Pulmonary artery endothelial cell (primary cell): ENCODE results near the gene CAPN5. TPM values are rescaled to one million over a fixed set of nuclear protein-coding genes. Genes with fewer than 3 reads are reported as not detected.
"Not testable (repeated sequence)": the region's sequence is repeated elsewhere in the genome, so short reads cannot be mapped to it uniquely, and the experiment has no call there.

Experiments
- DNase-seq: peaks from one replicate; pipeline ENCODE4 v3.0.0-alpha.2; 2011; ENCODE audit warnings: low read depth, low spot score
- total RNA-seq: library from RNA; depleted of rRNA; stranded (reverse); fragments of >200 nt; gene quantifications from 2 replicates; pipeline ENCODE4 v1.2.3, GENCODE V29; 2014

The CAPN5 gene
- total RNA-seq, 1 donor from 2014 or later: 9.5 TPM

- DNase-seq: no peak
These were observed 29.1 kb downstream of the CAPN5 start for GRCh38 chr11:77095551-77096490.

DNA sequence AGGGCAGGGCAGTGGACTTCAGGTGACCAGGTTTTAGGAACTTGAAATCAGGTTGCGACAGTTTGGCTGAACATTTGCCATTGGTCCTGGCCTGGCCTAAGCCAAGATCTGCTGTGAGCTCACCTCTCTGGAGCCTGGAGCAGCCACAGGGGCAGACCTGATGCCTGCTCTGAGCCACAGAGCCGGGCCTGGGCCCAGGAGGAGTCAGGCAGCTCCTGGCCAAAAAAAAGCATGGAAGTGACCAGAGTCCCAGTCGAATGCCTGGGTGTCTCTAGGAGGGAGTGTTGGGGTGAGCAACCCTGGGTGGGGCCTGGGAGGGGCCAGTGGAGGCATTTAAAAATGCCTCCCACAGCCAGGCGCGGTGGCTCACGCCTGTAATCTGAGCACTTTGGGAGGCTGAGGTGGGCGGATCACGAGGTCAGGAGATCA, 29.8 kb downstream of the CAPN5 start:
- DNase-seq: no peak

DNA sequence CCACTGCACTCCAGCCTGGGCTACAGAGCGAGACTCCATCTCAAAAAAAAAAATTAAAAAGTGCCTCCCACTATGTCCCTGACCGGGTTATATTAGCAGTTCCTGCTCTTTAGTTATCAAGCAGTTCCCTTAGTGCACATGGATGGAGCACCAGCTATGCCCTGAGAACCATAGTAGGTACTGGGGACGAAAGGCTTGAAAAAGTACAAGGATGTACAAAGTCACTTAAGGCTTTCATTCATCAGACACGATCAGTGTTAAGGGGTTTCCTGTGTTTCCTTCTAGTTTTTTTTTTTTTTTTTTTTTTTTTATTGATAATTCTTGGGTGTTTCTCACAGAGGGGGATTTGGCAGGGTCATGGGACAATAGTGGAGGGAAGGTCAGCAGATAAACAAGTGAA, 30.4 kb downstream of the CAPN5 start:
- DNase-seq: not testable (repeated sequence)

DNA sequence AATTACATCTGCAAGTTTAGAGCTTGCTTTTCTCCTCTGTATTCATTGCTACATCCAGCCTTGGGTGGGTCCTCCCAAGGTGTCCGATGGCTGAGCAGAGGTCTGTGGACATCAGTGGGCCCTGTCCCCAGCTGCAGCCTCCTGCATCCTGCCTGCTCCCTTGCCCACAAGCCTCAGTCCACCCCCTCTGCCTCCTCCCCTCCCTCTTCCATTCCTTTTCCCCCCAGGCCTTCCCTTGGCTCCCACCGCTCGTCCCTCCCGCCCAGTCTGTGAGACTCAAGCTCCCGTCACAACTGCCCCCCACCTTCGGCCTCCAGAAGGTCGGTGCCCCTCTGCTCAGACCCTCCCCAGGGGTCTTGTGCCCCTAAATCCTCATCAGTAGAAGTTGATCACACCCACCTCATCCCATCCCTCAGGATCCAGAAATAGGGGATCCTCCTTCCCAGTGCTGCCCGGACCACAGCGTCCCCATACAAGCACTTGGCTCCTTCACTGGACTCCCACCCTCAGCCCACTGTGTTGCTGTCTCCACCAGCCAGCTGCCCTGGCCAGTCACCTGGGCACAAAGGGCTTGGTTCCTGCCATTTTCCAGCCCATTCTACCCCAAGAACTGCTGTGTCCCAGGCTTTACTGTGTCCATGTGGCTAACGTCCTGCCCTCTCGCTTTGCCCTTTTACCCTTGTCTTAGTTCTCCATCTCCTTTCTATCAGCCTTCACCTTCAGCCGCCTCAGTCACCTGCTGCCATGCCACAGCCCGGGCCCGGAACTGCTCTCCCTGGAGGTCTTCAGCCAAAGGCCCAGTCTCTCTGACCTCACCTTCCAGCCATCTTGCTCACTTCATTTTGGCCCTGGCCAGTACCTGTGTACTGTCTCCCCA, 33.6 kb downstream of the CAPN5 start:
- DNase-seq: no peak

DNA sequence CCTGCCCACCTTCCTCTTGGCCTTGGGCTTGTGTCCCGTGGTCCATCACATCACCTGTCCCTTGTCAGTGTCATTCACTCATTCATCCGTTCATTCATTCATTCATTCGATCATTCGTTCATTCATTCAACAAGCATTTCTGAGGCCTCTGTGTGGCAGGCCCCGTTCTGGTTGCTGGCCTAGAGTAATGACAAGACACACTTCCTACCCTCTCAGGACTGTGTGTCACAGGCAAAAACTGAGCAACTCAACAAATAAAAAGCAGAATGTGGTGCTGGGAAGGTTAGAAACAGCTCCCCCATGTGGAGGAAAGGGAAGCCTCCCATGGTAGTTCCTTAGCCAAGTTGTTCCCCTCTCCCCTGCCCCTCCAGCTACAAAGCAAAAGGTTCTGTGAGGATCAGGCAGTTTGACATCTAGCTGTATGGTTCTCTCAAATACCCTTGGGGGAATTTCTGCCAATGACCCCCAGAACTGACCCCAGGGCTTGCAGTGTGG, 34.3 kb downstream of the CAPN5 start:
- DNase-seq: no peak

GRCh38 chr11:77102246-77103210, 35.8 kb downstream of the CAPN5 start, which contains the start of gene OMP:
OMP (plus strand) TSS chr11:77102840; CDS start chr11:77102840, 0 bp downstream.
- DNase-seq: no peak

- DNase-seq: no peak
These were observed 36.5 kb downstream of the CAPN5 start for GRCh38 chr11:77103319-77103718.

DNA sequence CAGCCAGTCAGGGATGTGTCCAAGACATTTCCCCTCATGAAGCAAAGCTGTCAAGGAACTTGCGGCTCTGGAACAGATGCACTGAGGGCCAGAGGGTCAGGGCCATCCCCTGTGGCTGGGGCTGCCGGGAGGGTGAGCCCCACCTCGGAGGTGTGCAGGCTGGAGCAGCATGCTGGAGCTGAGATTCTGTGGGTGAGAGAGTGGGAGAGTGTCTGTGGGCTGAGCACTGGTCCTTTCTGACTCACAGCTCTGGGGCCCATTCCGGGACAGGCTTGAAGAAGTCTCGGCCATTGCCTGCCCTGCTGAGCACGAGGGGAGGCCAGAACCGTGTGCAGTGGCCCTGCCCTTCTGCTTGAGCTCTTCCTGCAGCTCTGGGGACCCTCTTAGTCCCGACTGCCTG, 38.0 kb downstream of the CAPN5 start:
- no peak for DNase-seq

- DNase-seq: no peak
These were observed 39.5 kb downstream of the CAPN5 start for GRCh38 chr11:77106321-77106720.

DNA sequence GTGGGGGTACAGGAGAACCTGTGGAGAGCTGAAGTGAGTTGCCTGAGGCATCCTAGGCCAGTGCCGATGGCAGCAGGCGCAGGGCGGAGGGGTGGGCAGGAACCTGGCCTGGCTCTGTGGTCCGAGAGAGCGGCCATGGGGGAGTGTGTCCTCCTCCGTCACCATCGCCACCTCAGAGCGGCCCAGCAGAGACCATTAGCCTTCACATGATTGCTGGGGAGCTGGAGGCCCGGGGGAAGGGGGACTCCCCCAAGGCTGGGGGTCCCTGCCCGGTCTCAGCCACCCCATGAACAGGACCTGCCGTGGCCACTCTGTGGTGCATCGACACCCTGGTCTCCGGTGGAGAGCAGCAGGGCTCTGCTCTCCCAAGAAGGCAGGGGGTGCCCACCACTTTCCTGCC, 40.0 kb downstream of the CAPN5 start:
- no peak for DNase-seq

DNA sequence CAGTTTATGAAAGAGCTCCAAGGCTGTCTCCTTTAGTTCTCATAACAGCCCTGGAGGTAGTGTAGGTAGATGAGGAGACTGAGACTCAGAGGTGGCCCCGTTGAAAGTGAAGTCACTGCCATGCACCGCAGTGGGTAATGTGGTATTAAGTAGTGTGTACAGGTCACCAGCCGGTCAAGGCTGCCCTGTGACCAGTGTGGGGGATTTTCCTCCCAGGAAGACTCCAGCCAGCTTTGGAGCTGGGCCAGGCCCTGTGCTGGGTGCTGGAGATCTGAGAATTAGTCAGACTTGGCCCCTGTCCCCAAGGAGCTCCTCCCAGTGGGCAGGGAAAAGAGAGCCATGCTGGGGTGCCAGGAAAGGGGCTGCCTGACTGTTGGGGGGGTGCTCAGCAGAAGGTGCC, 41.2 kb downstream of the CAPN5 start:
- DNase-seq: no peak

- no peak for DNase-seq
These were observed 41.7 kb downstream of the CAPN5 start for GRCh38 chr11:77108436-77108835.

- DNase-seq: no peak
These were observed 42.7 kb downstream of the CAPN5 start for GRCh38 chr11:77109236-77110019.

GRCh38 chr11:77110836-77111235, 44.1 kb downstream of the CAPN5 start:
- no peak for DNase-seq

DNA sequence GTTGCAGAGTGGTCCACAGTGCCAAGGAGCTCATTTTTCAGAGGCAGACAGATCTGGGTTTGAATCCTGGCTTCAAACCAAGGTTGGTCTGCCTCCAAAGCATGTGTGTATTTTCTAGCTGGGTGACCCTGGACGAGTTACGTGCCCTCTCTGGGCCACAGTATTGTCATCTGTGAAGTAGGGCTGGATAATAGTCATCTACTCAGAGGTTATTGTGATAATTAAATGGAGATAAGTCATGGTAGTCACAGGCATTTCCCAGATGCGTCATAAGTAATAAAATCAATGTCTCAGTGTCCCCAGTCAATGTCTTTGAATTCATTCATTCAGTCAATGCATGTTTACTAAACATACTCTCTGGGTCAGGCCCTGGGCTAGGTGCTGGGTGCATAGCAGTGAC, 44.5 kb downstream of the CAPN5 start:
- no peak for DNase-seq

DNA sequence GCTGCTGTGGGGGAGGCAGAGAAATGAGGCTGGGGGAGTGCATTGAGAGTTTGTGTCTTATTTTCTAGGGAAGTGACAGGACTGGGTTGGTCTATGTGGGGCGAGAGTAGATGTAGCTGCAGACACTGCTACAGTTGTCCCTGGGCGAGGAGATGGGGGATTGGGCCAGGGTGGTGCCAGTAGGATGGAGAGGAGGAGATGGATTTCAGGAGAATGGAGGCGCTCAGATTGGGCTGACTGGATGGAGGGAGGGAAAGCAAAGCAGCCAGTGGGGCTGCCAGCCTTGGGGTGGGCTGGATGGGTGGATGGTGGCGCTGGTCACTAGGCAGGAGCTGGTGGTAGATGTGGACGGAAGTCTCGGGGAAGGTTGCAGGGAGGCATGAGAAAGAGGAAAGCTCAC, 45.2 kb downstream of the CAPN5 start:
- no peak for DNase-seq

GRCh38 chr11:77112641-77113381, 46.0 kb downstream of the CAPN5 start:
- no peak for DNase-seq

DNA sequence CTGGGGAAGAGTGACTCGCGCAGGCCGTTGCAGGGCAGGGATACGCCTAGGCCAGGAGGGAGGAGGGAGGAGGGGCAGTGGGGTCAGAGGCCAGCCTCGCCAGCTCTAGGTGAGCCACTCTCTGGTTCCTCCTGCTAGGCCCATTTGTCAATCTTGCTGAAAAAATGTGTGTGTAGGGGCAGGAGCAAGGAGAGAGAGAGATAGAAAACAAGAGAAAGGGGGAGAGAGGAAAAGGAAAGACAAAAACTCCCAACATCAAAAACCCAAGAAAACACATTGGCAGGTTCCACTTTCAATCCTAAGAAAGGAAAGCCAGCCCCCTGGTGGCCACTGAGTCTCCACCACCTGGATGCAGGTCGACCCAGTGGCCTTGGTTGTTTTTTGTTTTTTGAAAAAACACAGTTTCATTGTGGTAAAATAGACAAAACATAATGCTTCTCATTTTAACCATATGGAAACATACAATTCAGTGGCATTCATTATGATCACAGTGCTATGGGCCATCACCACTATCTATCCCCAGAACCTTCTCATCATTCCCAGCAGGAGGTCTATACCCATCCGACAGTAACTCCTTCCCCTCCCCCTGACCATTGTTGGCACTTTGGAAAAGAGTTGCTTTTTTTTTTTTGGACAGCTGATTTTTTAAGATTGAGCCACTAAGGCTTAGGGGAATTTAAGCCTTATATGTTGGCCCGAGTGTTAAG, 46.8 kb downstream of the CAPN5 start:
- DNase-seq: no peak

DNA sequence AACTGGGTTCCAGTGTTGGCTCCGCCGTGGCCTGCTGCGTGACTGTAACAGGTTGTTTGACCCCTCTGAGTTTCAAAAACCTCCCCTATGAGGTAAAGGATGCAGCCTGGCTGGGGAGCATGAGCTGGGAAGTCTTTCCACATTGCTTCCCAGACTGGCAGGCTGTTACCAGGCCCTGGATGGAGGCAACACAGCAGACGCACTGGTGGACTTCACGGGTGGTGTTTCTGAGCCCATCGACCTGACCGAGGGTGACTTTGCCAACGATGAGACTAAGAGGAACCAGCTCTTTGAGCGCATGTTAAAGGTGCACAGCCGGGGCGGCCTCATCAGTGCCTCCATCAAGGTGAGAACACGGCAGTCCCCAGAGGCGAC, 47.3 kb downstream of the CAPN5 start:
- no peak for DNase-seq
